ENCODE measurements around the gene RAD51B. TPM values are rescaled to one million over a fixed set of nuclear protein-coding genes. Genes with fewer than 3 reads are reported as not detected.
A peak's percentile ranks its signal among the peaks of the same experiment; 100 is the strongest.

RAD51B gene
- total RNA-seq, 4 donors from 2014 or later, result 14.0 to 16.4 (median 14.8) TPM

GRCh38 chr14:68770553-68771286 lies 951.1 kb downstream of the RAD51B start:
- Histone ChIP-seq H3K4me1 (peaks cover 0 to 6% of the 10 kb centered on the region in 2 donors), H3K27me3 (no peaks in the 10 kb centered on the region), H3K9me3 (no peaks in the 10 kb centered on the region), H3K36me3 (no peaks in the 10 kb centered on the region), H3K27ac (peak overlapping the region in 2 of 3 donors; percentile 2 to 25), H3K4me3 (replicated peaks in 1 of 3) (no peak overlapping the region)
- intact Hi-C loops (cut with DNase I), result no loop called here
- TF ChIP-seq POLR2A (IDR thresholded peaks at IDR 0.05) (no peak), CTCF (IDR thresholded peaks at IDR 0.05) (no peak)
- WGBS, 2 donors, result 68 to 80% methylated on average over 8 to 11 of the region's 11 CpGs
- DNase-seq, result no peak

GRCh38 chr14:68771631-68772030 lies 952.1 kb downstream of the RAD51B start:
- no peak overlapping the region for H3K4me3 ChIP-seq (replicated peaks in 1 of 3)
- no peaks in the 10 kb centered on the region for H3K36me3 ChIP-seq
- intact Hi-C loops (cut with DNase I), result no loop called here
- no peaks in the 10 kb centered on the region for H3K27me3 ChIP-seq
- no peaks in the 10 kb centered on the region for H3K9me3 ChIP-seq
- TF ChIP-seq POLR2A (IDR thresholded peaks at IDR 0.05) (no peak), CTCF (IDR thresholded peaks at IDR 0.05) (no peak)
- WGBS, 2 donors, result 44 to 51% methylated on average over 9 to 10 of the region's 10 CpGs
- no peak for DNase-seq
- peak overlapping the region in 2 of 3 donors; percentile 14 to 25 for H3K27ac ChIP-seq
- H3K4me1 ChIP-seq, result peaks cover 0 to 6% of the 10 kb centered on the region in 2 donors

- WGBS, 2 donors, result 87 to 91% methylated on average over 6 of the region's 6 CpGs
- Histone ChIP-seq H3K36me3 (no peaks in the 10 kb centered on the region), H3K9me3 (no peaks in the 10 kb centered on the region), H3K27me3 (no peaks in the 10 kb centered on the region), H3K4me1 (peaks cover 0 to 6% of the 10 kb centered on the region in 2 donors), H3K27ac (peak overlapping the region in 1 of 3 donors; percentile 43), H3K4me3 (replicated peaks in 1 of 3) (no peak overlapping the region)
- intact Hi-C loops (cut with DNase I), result no loop called here
- no peak for DNase-seq
- TF ChIP-seq POLR2A (IDR thresholded peaks at IDR 0.05) (no peak), CTCF (IDR thresholded peaks at IDR 0.05) (no peak)
Observed at GRCh38 chr14:68772761-68773381, 953.3 kb downstream of the RAD51B start.

- no peak for DNase-seq
- H3K27ac ChIP-seq, result no peak overlapping the region
Observed at GRCh38 chr14:68774771-68775613, 955.4 kb downstream of the RAD51B start.

More at GRCh38 chr14:68774771-68775613, 955.4 kb downstream of the RAD51B start:
- intact Hi-C loops (cut with DNase I), result no loop called here
- Histone ChIP-seq H3K36me3 (no peaks in the 10 kb centered on the region), H3K27me3 (no peaks in the 10 kb centered on the region), H3K4me1 (peaks cover 0 to 15% of the 10 kb centered on the region in 2 donors), H3K4me3 (replicated peaks in 1 of 3) (no peak overlapping the region), H3K9me3 (no peaks in the 10 kb centered on the region)
- TF ChIP-seq CTCF (IDR thresholded peaks at IDR 0.05), result no peak
- no peak for TF ChIP-seq POLR2A (IDR thresholded peaks at IDR 0.05)
- 92 to 94% methylated on average over 4 of the region's 4 CpGs for WGBS, 2 donors

Measured in thyroid gland (tissue), 4 donors.